ENCODE data around the gene GABRB1.

GABRB1 gene

GRCh38 chr4:47031011-47031678 lies at the start of gene GABRB1:
GABRB1 (plus strand) TSS chr4:47031567.
- peak; percentile 2 to 4 for DNase-seq

- DNase-seq = no peak
Observed at GRCh38 chr4:46984781-46985180, 46.6 kb upstream of the GABRB1 start.

- DNase-seq = no peak
Observed at GRCh38 chr4:46986922-46987638, 44.3 kb upstream of the GABRB1 start.

- DNase-seq = no peak
Observed at GRCh38 chr4:46992338-46992737, 39.0 kb upstream of the GABRB1 start.

- DNase-seq = no peak
Observed at GRCh38 chr4:46993075-46994006, 38.0 kb upstream of the GABRB1 start, which contains the start of gene GABRA4. GABRA4 (minus strand) TSS chr4:46993581; CDS start chr4:46993424, 157 bp downstream.

DNA sequence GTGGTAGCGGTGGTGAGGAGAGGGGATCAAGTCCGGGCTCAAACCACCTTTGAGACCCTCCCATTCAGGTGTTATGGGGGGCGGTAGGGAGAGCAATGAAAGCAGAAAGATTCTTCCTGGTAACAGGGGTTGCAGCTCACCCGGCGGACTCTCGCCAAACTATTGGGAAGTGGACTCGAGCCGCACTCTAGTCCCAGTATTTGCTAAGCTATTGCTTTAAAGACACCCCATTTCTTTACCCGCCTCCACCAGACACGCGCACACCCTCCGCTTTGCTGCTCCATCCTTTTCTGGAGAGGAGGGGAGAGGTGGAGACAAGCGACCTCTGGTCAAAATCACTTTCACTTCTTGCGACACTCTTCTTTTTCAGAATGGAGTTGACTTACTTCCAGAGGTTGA lies 37.4 kb upstream of the GABRB1 start:
- no peak for DNase-seq

DNA sequence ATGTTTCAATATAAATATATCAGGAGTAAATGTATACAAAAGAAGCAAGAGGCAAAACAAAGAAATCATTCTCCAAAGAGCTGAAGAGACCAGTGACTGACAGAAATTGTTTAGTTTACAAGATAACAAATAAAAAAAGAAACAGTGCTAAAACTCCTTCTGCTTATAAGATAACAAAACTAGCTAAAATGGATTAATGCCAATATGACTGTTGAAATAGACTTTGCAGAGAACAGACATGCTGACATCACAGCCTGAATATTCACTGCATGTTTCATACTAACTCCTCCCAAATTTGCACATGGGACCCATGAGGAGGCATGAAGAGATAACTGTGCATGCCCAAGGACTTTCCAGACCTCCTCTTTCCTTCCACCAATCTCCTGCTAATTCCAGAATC lies 31.8 kb upstream of the GABRB1 start:
- DNase-seq = no peak

- no peak for DNase-seq
Observed at GRCh38 chr4:47000406-47000805, 31.0 kb upstream of the GABRB1 start.

- DNase-seq = no peak
Observed at GRCh38 chr4:47002580-47002979, 28.8 kb upstream of the GABRB1 start.

DNA sequence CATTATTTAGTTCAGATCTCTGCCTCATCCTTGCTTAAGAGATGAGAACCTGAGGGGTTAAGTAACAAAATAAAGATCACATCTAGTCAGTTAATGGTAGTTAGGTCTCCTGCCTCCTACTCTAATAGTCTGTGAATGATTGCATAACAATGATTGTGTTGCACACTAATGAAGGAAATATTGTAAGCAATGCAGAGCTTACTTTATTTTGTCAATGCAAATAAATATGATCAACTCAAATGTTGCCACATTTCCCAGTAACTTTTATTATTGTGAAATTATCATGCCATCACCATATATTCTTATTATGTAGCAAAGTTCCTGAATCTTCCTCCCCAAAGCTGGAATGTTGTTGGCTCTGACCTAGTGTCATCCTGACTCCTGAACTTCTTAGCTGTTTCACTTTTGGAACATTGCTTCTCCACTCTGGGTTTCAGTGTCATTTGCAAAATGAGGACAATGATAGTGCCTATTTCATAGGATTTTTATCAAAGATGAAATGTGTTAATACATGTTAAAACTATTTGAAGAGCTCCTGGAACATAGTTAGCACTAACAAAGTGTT lies 20.9 kb upstream of the GABRB1 start:
- no peak for DNase-seq

DNA sequence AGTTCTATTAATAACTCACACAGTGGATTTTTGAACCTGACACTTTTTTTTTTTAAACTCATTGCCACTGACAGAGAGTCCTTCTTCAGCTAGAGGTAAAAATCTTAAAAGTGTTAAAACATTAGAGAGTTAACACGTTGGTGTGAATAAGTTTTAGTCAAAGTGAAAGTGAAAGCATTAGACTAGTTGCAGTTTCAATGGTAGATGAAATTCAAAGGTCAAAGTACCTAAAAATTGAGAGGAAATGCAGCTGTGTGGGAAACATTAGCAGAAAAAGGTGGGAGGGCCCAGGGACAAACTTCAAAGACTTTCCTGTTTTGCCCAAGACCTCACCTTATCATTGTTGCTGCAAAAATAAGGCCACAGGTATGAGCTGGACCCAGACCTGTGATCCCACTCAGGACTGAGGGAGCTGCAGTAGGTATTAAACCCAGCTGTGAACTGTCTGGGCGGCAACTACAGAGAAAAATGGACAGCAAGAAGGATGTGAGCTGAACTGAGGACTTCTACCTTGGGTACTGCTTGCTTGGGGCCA lies 20.4 kb upstream of the GABRB1 start:
- no peak for DNase-seq

DNA sequence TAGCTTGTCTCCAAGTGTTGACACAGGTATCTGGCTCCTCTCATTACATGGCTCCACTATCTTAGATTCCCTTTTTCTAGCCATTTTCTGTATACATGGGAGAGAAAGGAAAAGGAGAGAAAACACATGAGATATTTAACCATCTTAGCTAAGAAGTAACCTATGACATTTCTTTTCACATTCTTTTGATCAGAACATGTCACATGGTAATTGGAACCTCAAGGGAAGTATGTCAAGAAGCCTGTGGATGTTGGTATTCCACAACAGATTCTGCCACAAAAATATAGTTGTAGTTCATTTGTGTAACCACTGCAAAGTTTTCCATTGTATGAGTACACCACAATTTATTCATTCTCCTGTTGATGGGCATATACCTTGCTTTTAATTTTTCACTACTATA lies 18.7 kb upstream of the GABRB1 start:
- no peak for DNase-seq

DNA sequence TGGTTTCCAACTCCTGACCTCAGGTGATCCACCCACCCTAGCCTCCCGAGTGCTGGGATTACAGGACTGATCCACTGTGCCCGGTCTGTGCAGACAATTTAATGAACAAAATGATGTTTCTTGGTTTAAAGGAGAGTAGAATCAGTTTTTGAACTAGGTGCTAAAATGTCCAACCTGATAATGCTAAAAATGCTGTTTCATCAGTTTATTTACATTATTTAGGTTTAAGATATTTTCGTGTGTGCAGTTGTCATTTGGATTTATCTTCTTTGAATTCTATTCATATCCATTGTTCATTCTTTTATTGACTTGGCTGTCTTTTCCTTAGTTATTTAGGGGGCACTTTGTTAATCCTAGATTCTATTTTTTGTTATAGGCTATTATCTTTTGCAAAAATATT lies 18.0 kb upstream of the GABRB1 start:
- DNase-seq = no peak

GRCh38 chr4:47017081-47017480 lies 14.3 kb upstream of the GABRB1 start:
- DNase-seq = no peak

DNA sequence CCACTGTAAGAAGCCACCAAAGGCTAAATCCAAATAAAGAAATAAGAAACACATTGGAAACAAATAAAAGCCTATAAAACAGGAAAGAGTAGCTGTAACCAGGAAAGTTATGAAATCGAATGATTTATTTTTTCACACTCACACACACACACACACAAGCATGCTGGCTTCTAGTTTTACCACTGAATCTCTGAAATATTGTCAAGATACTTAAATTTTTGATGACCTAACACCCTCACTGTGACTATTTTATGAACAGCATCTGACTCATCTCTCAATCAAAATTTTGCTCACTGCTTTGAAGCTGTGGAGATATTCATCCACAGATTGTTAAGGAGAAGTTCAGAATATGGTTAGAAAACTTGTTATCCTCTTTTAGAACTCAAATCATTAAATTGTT lies 13.9 kb upstream of the GABRB1 start:
- no peak for DNase-seq

GRCh38 chr4:47031751-47032404 lies 511 bp downstream of the GABRB1 start:
- no peak for DNase-seq

DNA sequence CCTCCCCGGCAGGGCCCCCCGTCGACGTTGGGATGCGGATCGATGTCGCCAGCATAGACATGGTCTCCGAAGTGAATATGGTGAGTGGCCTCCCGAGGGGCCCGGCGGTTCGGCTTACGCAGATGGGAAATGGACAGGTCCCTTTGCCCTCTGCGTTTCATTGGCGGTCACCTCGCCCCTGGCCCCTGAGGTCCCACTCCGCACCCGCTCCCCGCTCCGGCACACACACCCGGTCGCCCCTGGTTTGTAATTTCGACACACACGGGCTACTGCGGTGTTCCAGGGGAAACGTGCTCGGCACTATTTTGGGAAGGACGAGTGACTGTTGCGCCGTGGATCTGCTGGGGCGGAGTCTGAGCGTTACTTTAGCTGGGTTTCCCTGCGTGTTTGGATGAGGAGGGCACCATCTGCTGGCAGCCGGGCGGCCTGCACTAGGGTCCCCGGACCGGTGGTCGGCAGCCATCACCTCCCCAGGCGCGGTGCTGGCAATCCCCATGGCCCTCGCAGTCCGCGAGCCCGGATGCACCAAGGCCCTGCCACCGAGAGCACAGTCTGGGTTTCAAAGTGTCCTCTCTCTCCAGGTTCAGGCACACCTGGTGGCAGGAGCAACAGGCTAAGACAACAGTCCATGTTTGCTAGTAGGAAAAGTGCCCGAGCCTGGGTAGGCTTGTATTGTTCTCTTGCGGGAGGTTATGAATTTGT lies 1.2 kb downstream of the GABRB1 start:
- peak in 1 of 2 donors; percentile 32 for DNase-seq

- no peak for DNase-seq
Observed at GRCh38 chr4:47038263-47038662, 6.9 kb downstream of the GABRB1 start.

GRCh38 chr4:47040828-47041227 lies 9.5 kb downstream of the GABRB1 start:
- DNase-seq = no peak

- no peak for DNase-seq
Observed at GRCh38 chr4:47043821-47044220, 12.5 kb downstream of the GABRB1 start.

DNA sequence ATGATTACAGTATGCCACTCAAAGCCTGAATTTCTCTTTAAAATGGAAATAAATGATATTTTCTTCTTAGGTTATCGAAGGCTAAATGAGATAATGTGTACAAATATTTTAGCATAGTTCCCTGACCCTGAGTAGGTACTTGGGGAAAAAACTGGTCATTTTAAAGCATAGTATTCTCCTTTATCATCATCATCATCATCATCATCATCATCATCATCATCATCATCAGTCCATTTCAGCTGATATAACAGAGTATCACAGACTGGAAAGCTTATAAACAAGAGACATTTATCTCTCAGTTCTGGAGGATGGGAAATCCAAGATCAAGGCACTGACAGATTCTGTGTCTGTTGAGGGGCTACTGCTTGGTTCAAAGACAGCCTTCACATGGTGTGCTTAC lies 13.9 kb downstream of the GABRB1 start:
- no peak for DNase-seq

GRCh38 chr4:47049347-47049746 lies 18.0 kb downstream of the GABRB1 start:
- no peak for DNase-seq

Measured in activated CD4-positive, alpha-beta T cell treated with anti-CD3 and anti-CD28 coated beads for 4 hours (primary cell).